ENCODE measurements around the gene LAMA1. TPM values are rescaled to one million over a fixed set of nuclear protein-coding genes. Genes with fewer than 3 reads are reported as not detected.
"Not testable (repeated sequence)": the region's sequence is repeated elsewhere in the genome, so short reads cannot be mapped to it uniquely, and the experiment has no call there.

The LAMA1 gene
- total RNA-seq, 3 donors from 2014 or later, result 2.7 to 20.8 (median 6.1) TPM

DNA sequence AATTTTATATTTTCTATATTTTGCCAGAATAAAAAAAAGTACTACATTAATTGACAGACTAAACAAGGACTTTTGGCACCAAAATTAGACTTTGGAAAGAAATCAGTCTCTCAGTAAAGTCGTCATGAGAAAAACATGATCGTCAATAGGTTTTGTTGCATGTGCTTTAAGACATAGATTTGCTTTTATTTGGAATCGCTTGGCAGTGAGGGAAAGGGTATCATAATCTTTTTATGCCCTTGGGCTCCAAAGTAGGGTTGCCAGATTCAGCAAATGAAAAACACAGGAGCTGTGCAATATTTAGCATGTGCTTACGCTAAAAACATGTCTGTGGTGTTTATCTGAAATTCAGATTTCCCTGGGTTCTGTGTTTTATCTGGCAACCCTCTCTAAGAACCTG, 177.6 kb downstream of the LAMA1 start:
- Histone ChIP-seq H3K4me1 (ENCODE audit: low read depth) (no peaks in the 10 kb centered on the region), H3K9me3 (no peaks in the 10 kb centered on the region), H3K36me3 (ENCODE audit: low read depth) (no peaks in the 10 kb centered on the region), H3K4me3 (no peak overlapping the region)
- intact Hi-C loops (cut with DNase I, micrococcal nuclease), result no loop called here
- ATAC-seq, result no peak
- DNase-seq, result no peak
- TF ChIP-seq, protein P1, sequence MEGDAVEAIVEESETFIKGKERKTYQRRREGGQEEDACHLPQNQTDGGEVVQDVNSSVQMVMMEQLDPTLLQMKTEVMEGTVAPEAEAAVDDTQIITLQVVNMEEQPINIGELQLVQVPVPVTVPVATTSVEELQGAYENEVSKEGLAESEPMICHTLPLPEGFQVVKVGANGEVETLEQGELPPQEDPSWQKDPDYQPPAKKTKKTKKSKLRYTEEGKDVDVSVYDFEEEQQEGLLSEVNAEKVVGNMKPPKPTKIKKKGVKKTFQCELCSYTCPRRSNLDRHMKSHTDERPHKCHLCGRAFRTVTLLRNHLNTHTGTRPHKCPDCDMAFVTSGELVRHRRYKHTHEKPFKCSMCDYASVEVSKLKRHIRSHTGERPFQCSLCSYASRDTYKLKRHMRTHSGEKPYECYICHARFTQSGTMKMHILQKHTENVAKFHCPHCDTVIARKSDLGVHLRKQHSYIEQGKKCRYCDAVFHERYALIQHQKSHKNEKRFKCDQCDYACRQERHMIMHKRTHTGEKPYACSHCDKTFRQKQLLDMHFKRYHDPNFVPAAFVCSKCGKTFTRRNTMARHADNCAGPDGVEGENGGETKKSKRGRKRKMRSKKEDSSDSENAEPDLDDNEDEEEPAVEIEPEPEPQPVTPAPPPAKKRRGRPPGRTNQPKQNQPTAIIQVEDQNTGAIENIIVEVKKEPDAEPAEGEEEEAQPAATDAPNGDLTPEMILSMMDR (IDR thresholded peaks at IDR 0.05), result no peak

DNA sequence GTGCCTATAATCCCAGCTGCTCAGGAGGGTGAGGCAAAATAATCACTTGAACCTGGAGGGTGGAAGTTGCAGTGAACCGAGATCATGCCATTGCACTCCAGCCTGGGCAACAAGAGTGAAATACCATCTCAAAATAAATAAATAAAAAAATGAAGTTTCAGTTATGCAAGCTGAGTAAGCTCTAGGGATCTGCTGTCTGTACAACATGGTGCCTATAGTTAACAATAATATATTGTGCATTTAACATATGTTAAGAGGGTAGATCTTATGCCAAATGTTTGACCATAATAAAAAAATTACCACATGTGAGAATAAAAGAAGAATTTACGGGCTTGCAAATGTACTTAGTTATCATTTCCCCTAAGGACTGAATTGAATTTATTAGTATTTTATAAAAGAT, 179.2 kb downstream of the LAMA1 start:
- H3K36me3 ChIP-seq (ENCODE audit: low read depth); H3K4me3 ChIP-seq; ATAC-seq; H3K9me3 ChIP-seq; intact Hi-C loops (cut with DNase I, micrococcal nuclease); DNase-seq; H3K4me1 ChIP-seq (ENCODE audit: low read depth): not testable (repeated sequence)

DNA sequence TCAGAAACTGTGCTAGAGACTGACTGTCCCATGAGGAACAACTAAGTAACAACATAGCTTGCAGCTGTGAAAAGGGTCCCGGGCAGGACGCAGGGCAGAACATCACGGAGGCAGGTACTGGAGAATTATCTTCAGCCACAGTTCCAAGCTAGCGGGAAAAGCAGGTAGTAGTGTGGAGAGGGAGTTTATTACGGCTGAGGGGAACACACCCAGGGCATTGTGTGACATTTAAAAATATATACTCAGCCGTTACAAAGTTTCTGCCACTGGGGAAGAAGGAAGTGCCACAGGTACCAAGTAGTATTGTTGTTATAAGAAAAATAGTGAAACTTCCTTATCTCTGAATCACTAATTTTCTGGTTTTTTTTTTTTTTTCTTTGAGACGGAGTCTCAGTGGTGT, 179.6 kb downstream of the LAMA1 start:
- TF ChIP-seq, protein P1 (IDR thresholded peaks at IDR 0.05), result no peak
- DNase-seq (peak in 1 of 3 donors; percentile 51), ATAC-seq (peak; percentile 96)
- Histone ChIP-seq H3K36me3 (ENCODE audit: low read depth) (no peaks in the 10 kb centered on the region), H3K4me3 (no peak overlapping the region), H3K9me3 (no peaks in the 10 kb centered on the region), H3K4me1 (ENCODE audit: low read depth) (no peaks in the 10 kb centered on the region)
- intact Hi-C loops (cut with DNase I, micrococcal nuclease), result no loop called here

DNA sequence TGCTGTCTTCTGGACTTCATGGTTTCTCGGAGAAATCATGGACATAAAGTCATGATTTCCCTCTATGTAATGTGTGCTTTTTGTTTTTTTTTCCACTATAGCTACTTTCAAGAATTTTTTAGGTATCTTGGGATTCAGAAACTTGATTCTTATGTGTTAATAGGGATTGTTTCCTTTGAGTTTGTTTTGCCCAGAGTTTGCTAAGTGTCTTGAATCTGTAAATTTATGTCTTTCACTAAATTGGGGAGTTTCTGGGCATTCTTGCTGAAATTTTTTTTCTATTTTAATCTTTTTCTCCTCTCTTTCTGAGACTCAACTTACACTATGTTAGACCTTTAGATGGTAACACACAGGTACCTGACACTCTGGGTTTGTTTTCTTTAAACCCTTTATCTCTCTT, 182.7 kb downstream of the LAMA1 start:
- no peaks in the 10 kb centered on the region for H3K9me3 ChIP-seq
- no peaks in the 10 kb centered on the region for H3K4me1 ChIP-seq (ENCODE audit: low read depth)
- ATAC-seq (no peak), DNase-seq (no peak)
- TF ChIP-seq, protein P1 (IDR thresholded peaks at IDR 0.05), result no peak
- no peak overlapping the region for H3K4me3 ChIP-seq
- intact Hi-C loops (cut with DNase I, micrococcal nuclease), result no loop called here
- no peaks in the 10 kb centered on the region for H3K36me3 ChIP-seq (ENCODE audit: low read depth)

DNA sequence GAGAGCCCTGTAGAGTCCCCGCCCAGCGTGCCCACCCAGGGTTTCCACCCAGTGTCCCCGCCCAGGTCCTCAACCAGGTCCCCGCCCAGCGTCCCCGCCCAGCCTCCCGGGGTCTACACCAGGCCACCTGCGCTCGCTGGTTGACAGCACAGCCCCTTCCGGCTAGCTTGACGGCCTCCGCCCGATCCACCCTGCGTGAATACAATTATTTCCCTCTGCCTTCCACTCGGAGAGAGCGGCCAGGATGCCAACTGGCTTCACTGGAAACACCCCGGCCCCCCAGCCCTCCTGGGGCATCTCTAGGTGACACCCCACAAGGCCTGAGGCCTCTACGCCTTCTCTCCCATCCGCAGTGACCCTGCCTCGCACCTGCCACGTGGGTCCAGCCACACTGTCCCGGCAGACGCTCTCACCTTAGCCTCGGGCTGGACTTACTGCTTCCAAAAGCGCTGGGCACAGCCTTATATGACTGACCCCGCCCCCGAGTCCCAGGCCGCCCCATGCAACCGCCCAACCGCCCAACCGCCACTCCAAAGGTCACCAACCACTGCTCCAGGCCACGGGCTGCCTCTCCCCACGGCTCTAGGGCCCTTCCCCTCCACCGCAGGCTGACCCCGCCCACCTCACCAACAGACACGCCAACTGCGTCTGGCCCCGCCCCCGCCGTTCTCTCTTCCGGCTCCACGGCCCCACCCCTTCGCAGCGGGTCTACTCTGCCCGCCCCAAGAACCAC, 188.1 kb downstream of the LAMA1 start:
- Histone ChIP-seq H3K36me3 (ENCODE audit: low read depth) (no peaks in the 10 kb centered on the region), H3K4me3 (no peak overlapping the region), H3K4me1 (ENCODE audit: low read depth) (no peaks in the 10 kb centered on the region), H3K9me3 (no peaks in the 10 kb centered on the region)
- DNase-seq (peak; percentile 55 to 79 (median 77)), ATAC-seq (peak; percentile 89)
- intact Hi-C loops (cut with DNase I, micrococcal nuclease), result loop anchor here in 1 of 2 donors (10.0 kb wide), 1 partner anchor 245 kb away; no protein-coding TSS in a partner anchor
- TF ChIP-seq, protein P1 (IDR thresholded peaks at IDR 0.05), result no peak

DNA sequence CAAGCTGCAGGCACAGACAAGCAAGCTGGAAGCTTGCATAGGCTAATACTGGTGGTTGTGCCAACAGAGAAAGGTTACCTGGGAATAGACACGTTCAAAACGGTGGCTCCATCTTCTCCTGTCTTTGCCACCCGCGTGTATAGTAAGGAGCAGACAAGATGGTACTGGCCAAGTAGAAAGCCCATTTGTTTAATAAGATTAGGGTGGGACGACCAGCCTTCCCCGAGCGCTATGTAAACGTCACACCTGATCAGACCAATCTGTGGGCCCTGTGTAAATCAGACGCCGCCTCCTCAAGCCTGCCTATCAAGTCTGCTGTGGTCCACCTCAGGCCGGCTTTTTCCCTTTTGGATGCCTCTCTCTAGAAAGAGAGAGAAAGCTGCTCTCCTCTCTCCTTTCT, 189.2 kb downstream of the LAMA1 start:
- Histone ChIP-seq H3K36me3 (ENCODE audit: low read depth) (no peaks in the 10 kb centered on the region), H3K4me3 (no peak overlapping the region), H3K9me3 (no peaks in the 10 kb centered on the region), H3K4me1 (ENCODE audit: low read depth) (no peaks in the 10 kb centered on the region)
- no peak for ATAC-seq
- TF ChIP-seq, protein P1 (IDR thresholded peaks at IDR 0.05), result no peak
- intact Hi-C loops (cut with DNase I, micrococcal nuclease), result loop anchor here in 1 of 2 donors (10.0 kb wide), 1 partner anchor 246 kb away; no protein-coding TSS in a partner anchor
- DNase-seq, result no peak
